ENCODE measurements around the gene PNCK. TPM values are rescaled to one million over a fixed set of nuclear protein-coding genes. Genes with fewer than 3 reads are reported as not detected.

PNCK gene
- total and polyA plus RNA-seq, 2 of the 13 experiments (the other 11 are each of a cell fraction or from before 2014, with no cell fraction given) = 33.1 TPM; not detected in 1

GRCh38 chrX:153642655-153643430 is 30.8 kb downstream of the PNCK start (continued):
- TF ChIP-seq PATZ1 (CRISPR knock-in tag; IDR thresholded peaks at IDR 0.05) (peak; percentile 11; the same call in 1 of the 2 replicates), ZNF446 (CRISPR knock-in tag; IDR thresholded peaks at IDR 0.05) (no peak), ZNF687 (CRISPR knock-in tag; IDR thresholded peaks at IDR 0.05) (peak; percentile 34)

GRCh38 chrX:153642051-153642654 is 31.5 kb downstream of the PNCK start:
- Histone ChIP-seq H3K4me1 (ENCODE audit: insufficient read depth, low read length) (peaks cover 63% of the 10 kb centered on the region), H3K4me2 (ENCODE audit: low read depth, low read length) (peak overlapping the region; percentile 53), H3K36me3 (replicated peaks in 1 of 2; ENCODE audit: control insufficient read depth in 1 of 2, insufficient read depth in 2 of 2, low read length in 2 of 2) (no peaks in the 10 kb centered on the region), H3K27ac (ENCODE audit: extremely low read length, insufficient read depth, low read length) (peak overlapping the region; percentile 72), H3K79me2 (ENCODE audit: insufficient read depth, low read length) (peaks cover 37% of the 10 kb centered on the region), H3K27me3 (ENCODE audit: control insufficient read depth in 1 of 2, insufficient read depth in 2 of 2, low read length in 2 of 2) (no peaks in the 10 kb centered on the region), H3K9ac (ENCODE audit: insufficient read depth, low read depth, low read length) (peak overlapping the region; percentile 68; the same call in 1 of the 2 replicates), H2AFZ (ENCODE audit: low read length) (no peak overlapping the region), H3K4me3 (replicated peaks in 1 of 3; ENCODE audit: insufficient read depth in 1 of 3, low read depth in 2 of 3, low read length in 3 of 3) (peak overlapping the region; percentile 65 to 87 (median 75); a peak in 5 of 6 replicates), H4K20me1 (ENCODE audit: insufficient read depth, low read length) (no peaks in the 10 kb centered on the region), H3K9me3 (ENCODE audit: low read length) (no peaks in the 10 kb centered on the region)
- in situ Hi-C loops (cut with HindIII; ENCODE audit: extremely low pct_ligation_motif_present, low pct_unique_long_range_greater_than_20kb) (no loop called here), intact Hi-C loops (cut with micrococcal nuclease; ENCODE audit: unreplicated experiment) (no loop called here)
- ATAC-seq (peak; percentile 2; the same call in 2 of the 3 replicates), FAIRE-seq (no peak), DNase-seq (ENCODE audit: low spot score) (no peak)
- WGBS (ENCODE audit: low lambda C conversion rate) = 0% methylated on average over 1 of the region's 62 CpGs
- no TSS peak for BruUV-seq (replicated peaks)
- ChIA-PET POLR2A (interaction anchor here (0.8 to 15.1 kb wide), 3 partner anchors 9 to 31 kb away, joined by 5 to 596 read pairs (median 10); no protein-coding TSS in a partner anchor), CTCF (ENCODE audit: low intra/inter-chr PET ratio, low total read pairs) (no interaction called here)
- no peak for TF ChIP-seq MAZ (IDR thresholded peaks at IDR 0.05; ENCODE audit: borderline replicate concordance, low read depth, low read length)
- 0 out of 2 replicates have a peak, but pooled peaks have one; percentile 10 for TF ChIP-seq MAZ (CRISPR knock-in tag; IDR thresholded peaks at IDR 0.05; ENCODE audit: low read depth)
- peak; percentile 65 for TF ChIP-seq SKIL (CRISPR knock-in tag; IDR thresholded peaks at IDR 0.05; ENCODE audit: borderline replicate concordance)
- TF ChIP-seq PATZ1 (CRISPR knock-in tag; IDR thresholded peaks at IDR 0.05) = peak; percentile 72
- peak; percentile 45; the same call in 1 of the 2 replicates for TF ChIP-seq GABPB1 (CRISPR knock-in tag; IDR thresholded peaks at IDR 0.05)

All from HepG2 (cell line).